Body of pancreas (tissue), 4 donors: ENCODE results near the gene HMGCR.

Experiments
- CTCF ChIP-seq, 7 experiments: fragments of 450-650 bp in 4 of 7; fragments of 200-600 bp in 3 of 7; sonication (generic) in 3 of 7; IDR thresholded peaks; one replicate each; pipeline ENCODE4 v1.5.1; 2016 to 2019; ENCODE audit warnings: antibody characterized with exemption in 7 of 7
- POLR2A ChIP-seq, 3 donors: fragments of 450-650 bp; IDR thresholded peaks; one replicate each; pipeline ENCODE4 v1.6.1; 2016; ENCODE audit warnings: antibody characterized with exemption in 3 of 3, mild to moderate bottlenecking in 2 of 3

- TF ChIP-seq CTCF (IDR thresholded peaks at IDR 0.05) (no peak), POLR2A (IDR thresholded peaks at IDR 0.05) (no peak)
Observed at GRCh38 chr5:75325242-75325641, 11.8 kb upstream of the HMGCR start.
